Ammon's horn (tissue), 1 donor: ENCODE data around the gene PIP4K2A.

ENCODE experiments used
- DNase-seq: peaks from one replicate; pipeline ENCODE4 v3.0.0-alpha.2; 2016; ENCODE audit warnings: low spot score

The PIP4K2A gene

DNA sequence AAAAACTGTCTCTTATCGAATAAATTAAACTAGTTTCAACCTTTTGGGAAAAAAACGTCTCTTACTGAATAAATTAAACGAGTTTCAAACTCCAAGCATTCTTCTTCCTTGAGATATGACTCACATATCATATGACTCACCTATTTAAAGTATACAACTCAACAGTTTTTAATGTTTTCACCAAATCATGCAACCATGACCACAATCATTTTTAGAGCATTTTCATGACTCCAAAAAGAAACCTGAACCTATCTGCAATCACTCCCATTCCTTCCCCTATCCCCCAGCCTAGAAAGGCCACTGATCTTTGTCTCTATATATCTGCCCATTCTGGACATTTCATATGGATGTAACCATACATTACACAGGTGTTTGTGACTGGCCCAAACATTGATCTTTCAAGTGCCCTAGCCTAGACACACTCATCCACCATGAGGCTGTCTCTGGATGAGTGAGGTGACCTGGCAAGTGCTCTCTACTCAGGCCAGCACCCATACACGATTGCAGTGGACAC, 115.3 kb downstream of the PIP4K2A start:
- DNase-seq = no peak

DNA sequence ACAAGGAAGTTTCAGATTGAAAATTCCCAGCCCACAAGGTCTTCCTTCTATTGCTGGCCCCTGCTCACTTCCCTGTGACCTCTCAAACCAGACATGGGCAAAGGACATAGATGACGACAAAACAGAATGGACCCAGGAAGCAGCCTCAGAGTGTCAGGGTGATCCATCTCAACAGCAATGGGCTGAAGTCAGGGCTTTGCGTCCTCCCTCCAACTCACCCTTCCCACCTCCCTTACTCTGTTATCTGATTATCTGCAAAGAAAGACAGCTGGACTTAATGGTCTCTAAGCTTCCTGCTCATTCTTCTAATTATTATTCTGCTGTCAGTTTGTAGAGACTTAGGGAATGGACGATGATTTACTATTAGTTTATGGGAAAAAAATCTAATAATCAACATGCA, 115.9 kb downstream of the PIP4K2A start:
- no peak for DNase-seq

GRCh38 chr10:22597138-22597537, 117.2 kb downstream of the PIP4K2A start:
- no peak for DNase-seq

- no peak for DNase-seq
Observed at GRCh38 chr10:22593636-22594198, 120.7 kb downstream of the PIP4K2A start.

DNA sequence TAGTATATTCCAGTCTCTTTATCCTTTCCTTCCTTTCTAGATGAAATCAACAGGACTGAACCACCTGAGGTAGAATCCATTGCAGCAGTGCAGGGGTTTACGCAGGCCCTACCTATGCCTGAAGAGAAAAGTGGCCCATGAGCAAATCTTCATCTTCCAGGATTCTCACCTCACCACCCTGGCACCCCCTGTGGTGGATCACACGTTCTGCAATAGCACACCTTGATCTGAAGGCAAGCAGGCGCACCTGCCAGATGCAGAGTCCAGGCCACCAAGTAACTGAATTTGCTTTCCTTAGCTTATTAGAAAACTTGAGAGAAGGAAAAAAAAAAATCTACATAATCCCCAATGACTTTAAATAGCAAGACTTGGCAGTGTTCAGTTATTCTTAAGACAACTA, 121.4 kb downstream of the PIP4K2A start:
- DNase-seq = no peak

DNA sequence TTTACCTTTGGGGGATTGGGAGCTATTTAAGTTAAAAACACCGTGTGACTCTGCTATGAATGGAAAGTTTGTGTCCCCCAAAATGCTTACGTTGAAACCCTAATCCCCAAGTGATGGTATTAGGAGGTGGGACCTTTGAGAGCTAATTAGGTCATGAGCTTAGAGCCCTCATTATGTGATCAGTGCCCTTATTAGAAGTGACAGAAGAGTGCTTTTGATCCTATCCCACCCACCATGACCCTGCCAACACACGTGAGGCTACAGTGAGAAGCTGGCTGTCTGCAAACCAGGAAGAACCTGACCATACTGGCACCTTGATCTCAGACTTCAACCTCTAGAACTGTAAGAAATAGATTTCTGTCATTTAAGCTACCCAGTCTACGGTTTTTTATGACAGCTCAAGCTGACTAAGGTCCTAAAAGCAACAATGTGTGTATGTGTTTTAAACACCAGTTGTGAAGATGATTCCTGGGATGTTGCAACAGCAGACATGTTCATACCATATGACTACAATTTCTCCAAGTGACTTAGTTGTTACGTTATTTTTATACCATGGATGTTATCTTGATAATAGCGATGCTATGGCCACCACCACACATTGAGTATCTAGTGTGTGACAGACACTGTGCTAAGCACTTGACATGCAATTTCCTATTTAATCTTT, 124.4 kb downstream of the PIP4K2A start:
- DNase-seq = no peak

DNA sequence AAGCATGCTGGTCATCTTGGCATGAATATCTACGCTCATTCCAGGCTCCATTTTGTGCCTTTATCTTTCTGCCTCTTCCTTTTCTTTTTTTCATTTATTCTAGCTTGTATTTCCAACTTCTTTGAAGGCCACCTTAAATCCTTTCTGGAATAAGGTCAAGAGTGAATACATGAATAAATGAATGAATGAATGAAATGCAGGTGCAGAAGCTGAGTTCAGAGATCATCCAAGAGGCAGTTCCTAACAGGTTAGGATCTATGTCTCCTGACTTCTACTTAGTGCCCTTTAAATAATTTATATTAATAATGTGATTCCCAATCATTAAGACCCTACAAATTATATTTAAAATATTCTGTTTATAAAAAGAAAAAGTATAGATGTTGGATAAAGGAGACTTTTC, 125.9 kb downstream of the PIP4K2A start:
- DNase-seq = no peak

- DNase-seq = no peak
Observed at GRCh38 chr10:22583683-22584082, 130.7 kb downstream of the PIP4K2A start.

- no peak for DNase-seq
Observed at GRCh38 chr10:22581461-22581860, 132.9 kb downstream of the PIP4K2A start.

GRCh38 chr10:22580711-22581110, 133.7 kb downstream of the PIP4K2A start:
- DNase-seq = no peak

GRCh38 chr10:22579826-22580225, 134.6 kb downstream of the PIP4K2A start:
- no peak for DNase-seq

DNA sequence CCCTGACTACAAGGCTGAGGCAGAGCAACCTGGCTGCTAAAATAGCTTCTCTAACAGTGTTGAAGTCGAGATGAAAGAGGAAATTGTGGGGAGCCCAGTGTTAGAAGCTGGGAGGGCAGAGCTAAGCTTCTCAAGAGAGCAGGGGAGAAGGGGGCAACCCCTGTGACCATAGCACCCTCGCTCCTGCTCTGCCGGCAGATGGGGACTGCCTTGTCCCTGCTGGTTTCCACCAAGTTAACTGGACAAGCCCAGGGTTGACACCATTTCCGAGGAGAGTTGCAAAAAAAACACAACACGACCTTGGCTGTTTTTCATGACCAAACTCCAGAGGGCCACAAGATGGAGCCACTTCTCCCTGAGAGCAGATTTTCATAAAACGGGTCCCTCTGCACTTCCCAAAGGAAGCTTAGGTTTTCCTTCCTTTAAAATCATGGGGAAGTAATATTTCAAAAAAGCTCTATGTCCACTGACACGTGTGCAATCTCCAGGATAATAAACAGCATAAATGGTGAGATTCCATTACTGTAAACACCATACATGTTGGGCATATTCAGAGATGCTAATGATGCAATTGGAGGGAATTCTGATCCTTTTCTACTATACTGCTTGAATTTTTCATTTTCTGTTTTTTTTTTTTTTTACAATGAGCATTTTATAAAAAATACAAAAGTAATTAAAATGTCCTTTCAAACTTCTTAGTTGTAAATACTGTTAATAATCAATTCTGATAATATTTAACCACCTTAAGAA, 140.4 kb downstream of the PIP4K2A start:
- no peak for DNase-seq

GRCh38 chr10:22570733-22571430, 143.5 kb downstream of the PIP4K2A start:
- DNase-seq = no peak

DNA sequence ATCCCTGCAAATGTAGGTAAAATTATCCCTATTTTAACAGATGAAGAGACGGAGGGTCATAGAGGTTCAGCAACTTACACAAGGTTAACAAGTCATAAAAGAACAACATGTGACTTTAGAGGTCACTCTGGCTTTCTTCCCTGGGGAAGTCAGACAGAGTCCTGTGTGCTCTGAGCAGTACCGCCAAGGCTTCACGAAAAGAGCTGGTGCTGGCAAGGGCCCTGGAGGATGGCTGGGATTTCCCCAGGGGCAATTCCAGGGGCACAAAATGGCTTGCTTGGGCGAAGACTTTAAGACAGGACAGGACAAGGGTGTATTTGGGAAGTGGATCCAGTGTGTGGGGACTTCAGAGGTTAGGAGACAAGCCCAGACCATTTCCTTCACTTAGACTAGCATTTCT, 144.1 kb downstream of the PIP4K2A start:
- DNase-seq = no peak

DNA sequence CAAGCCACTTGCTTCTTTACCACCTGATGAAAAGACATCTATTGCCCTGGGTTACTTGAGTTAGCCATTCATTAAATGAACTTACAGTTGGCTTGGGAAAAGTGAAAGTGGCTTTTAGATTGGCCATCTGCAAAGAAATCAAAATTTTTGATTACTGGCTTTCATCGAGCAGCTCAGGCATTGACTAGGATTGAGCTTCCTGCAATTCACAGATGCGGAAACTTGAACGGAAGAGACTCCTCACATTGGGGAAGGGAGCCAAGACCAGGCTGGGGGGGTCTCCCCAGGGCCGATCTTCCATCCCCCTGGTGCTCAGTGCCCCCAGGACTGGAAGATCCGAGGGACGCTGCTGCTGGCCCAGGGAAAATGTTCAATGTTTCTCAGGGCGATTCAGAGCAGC, 145.4 kb downstream of the PIP4K2A start:
- no peak for DNase-seq

GRCh38 chr10:22564060-22564459, 150.3 kb downstream of the PIP4K2A start:
- no peak for DNase-seq

DNA sequence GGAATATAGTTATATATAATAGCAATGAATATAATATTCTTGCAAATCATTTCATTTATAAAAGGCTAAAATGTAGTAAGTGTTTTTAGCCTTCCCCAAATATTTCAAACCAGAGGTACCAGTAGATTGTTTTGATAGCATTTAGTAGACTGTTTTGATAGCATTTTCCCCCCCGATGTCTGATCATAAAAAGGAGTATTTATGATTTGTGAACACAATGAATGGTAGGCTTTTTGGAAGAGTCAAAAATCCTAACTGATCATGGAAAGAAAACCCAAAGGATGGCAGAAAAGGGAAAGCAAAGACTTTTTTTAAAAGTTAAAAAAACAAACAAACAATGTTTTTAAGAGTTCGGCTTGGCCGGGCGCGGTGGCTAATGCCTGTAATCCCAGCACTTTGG, 152.5 kb downstream of the PIP4K2A start:
- no peak for DNase-seq

- no peak for DNase-seq
Observed at GRCh38 chr10:22560913-22561239, 153.5 kb downstream of the PIP4K2A start.

DNA sequence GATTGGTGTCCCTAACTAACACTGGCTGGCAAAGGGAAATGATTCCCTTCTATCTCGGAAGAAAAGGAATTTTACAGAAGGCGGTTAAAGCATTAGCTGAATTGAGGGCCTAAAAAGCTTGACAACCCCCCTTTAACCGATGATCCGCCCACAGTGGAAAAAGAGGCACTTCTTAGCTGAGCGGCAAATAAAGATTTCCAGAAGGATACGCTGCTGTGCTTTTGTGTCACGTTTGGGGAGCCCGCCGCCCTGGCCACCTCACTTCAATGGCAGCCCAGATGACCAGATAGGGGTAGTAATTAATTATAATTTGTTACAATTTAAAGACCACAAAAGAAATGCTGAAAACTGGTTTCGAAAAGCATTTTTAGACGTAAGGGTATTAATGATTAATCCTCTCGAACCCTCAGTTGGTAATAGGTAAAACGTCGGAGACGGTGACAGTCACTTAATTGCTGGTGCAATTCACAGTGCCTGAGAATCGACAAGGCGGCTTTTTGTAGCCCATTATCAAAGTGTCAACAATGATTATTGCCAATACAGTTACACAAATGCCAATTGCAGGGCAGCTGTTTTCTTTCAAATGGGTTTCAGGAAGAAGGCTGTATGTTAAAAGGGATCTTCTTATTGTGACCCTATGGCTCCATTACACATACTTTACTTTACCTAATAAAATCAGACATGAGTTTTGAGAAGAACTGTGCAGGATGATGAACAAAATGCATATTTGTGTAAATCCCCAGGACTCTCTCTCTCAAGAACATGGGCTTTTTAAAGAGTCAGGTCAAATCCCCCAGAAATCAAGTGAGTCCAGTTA, 154.1 kb downstream of the PIP4K2A start:
- DNase-seq = no peak

GRCh38 chr10:22557321-22557720, 157.1 kb downstream of the PIP4K2A start:
- DNase-seq = no peak

DNA sequence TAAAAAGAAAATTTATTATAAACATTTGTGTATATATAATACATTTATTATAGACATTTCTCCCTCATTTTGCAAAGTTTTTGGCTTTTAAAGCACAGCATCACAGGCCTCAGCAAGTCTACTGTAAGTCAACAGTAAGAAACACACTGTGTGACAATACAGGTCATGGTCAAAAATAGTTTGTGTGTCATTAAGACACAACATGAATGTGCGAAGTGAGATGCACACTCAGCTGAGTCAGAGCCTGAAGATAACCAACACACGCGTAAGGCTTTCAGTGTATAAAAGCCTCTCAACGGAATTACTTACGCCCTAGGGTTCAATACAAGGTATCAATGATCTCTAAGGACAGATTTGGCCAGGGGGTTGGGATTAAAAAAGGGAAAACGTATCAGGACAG, 157.6 kb downstream of the PIP4K2A start:
- no peak for DNase-seq
